OCI-LY3 (cell line): Measurements from ENCODE around the gene CEMIP2.

Source experiments
- H2AFZ ChIP-seq: fragments of 200-600, 300-600 bp; shearing (Covaris generic); 2 replicates; pipeline ENCODE4 v1.6.0; 2014; ENCODE audit warnings: antibody characterized with exemption, low read depth, low read length
- H3K27ac ChIP-seq: fragments of 200-600, 300-600 bp; sonication (generic); 2 replicates; pipeline ENCODE4 v1.5.1; 2014; ENCODE audit warnings: mild to moderate bottlenecking, low read length, moderate library complexity, mixed read lengths
- H3K27me3 ChIP-seq: fragments of 200-600, 300-600 bp; sonication (generic); 2 replicates; pipeline ENCODE4 v1.6.1; 2014; ENCODE audit warnings: low read depth, low read length, mixed read lengths
- H3K36me3 ChIP-seq: fragments of 200-600, 300-600 bp; sonication (generic); replicated peaks from 2 replicates; pipeline ENCODE3; 2014; ENCODE audit warnings: low read depth, low read length, mixed read lengths
- H3K4me1 ChIP-seq: fragments of 300-600, 200-600 bp; sonication (generic); 2 replicates; pipeline ENCODE4 v1.6.1; 2014; ENCODE audit warnings: low read length, mixed read lengths
- H3K4me2 ChIP-seq: fragments of 200-600, 300-600 bp; sonication (generic); 2 replicates; pipeline ENCODE4 v1.6.1; 2014; ENCODE audit warnings: low read length, mixed read lengths
- H3K4me3 ChIP-seq: fragments of 300-600, 200-600 bp; sonication (generic); 2 replicates; pipeline ENCODE4 v1.5.1; 2014; ENCODE audit warnings: antibody characterized with exemption, mild to moderate bottlenecking, low read length, moderate library complexity
- H3K79me2 ChIP-seq: fragments of 300-600, 200-600 bp; shearing (Covaris generic); 2 replicates; pipeline ENCODE4 v1.6.1; 2014; ENCODE audit warnings: mild to moderate bottlenecking, low read length, mixed read lengths
- H3K9ac ChIP-seq: fragments of 300-600, 200-600 bp; shearing (Covaris generic); 2 replicates; pipeline ENCODE4 v1.6.0; 2014; ENCODE audit warnings: mild to moderate bottlenecking, low read length, moderate library complexity
- H3K9me3 ChIP-seq: fragments of 200-600, 300-600 bp; shearing (Covaris generic); 2 replicates; pipeline ENCODE4 v1.6.1; 2014; ENCODE audit warnings: low read length, mixed read lengths; ENCODE audit not compliant: insufficient read depth
- H4K20me1 ChIP-seq: fragments of 200-600, 300-600 bp; sonication (generic); 2 replicates; pipeline ENCODE4 v1.6.1; 2016; ENCODE audit warnings: low read length, mixed read lengths; ENCODE audit not compliant: insufficient read depth
- CTCF ChIP-seq: fragments of 200-600, 300-600 bp; sonication (generic); IDR thresholded peaks from 2 replicates; pipeline ENCODE4 v1.5.1; 2014; ENCODE audit warnings: antibody characterized with exemption, low read length, low read depth
- EZH2phosphoT487 ChIP-seq: fragments of 200-600 bp; shearing (Covaris generic); IDR thresholded peaks from 2 replicates; pipeline ENCODE4 v1.6.1; 2018; ENCODE audit warnings: antibody characterized with exemption, mixed run types, low read depth

Gene CEMIP2

DNA sequence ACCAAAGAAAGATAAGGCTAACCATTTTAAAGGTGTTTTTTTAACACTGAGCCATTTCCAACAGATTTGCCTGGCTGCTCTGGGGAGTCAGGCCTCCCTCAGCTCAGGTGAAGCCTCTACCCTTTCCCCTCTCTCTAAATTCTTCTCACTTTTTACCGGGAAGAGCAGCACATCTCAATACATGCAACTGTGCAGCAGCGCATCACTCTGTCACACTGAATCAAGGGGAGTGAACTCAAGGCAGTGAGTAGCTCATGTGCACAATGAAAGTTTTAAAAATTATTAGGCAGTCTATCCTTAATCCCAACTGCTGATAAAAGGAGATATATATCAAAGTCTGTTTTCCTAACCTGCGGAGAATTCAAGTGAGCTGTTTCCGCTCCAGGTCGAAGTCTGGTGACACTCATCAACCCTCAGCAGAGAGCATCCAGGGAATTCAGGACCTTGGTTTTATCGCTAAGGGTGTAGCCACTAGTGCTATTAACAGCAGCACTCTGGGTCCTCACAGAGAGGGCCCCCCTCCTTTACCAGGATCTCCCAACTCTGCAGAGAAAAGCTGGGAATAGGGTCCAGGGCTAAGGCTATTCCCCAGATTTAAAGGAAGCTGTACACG is 1.0 kb downstream of the CEMIP2 start:
- no peak overlapping the region for H3K27ac ChIP-seq
- H3K4me1 ChIP-seq = peaks cover 17% of the 10 kb centered on the region
- no peak overlapping the region for H2AFZ ChIP-seq
- no peaks in the 10 kb centered on the region for H3K79me2 ChIP-seq
- peaks cover 42% of the 10 kb centered on the region for H3K27me3 ChIP-seq
- peak overlapping the region; percentile 83 for H3K4me2 ChIP-seq
- TF ChIP-seq EZH2phosphoT487 (no peak), CTCF (no peak)
- H4K20me1 ChIP-seq = no peaks in the 10 kb centered on the region
- no peak overlapping the region for H3K9ac ChIP-seq
- H3K9me3 ChIP-seq = no peaks in the 10 kb centered on the region
- peak overlapping the region; percentile 93 for H3K4me3 ChIP-seq
- no peaks in the 10 kb centered on the region for H3K36me3 ChIP-seq

GRCh38 chr9:71766663-71767062 is 1.6 kb downstream of the CEMIP2 start:
- H3K4me1 ChIP-seq = peaks cover 17% of the 10 kb centered on the region
- no peak overlapping the region for H2AFZ ChIP-seq
- TF ChIP-seq EZH2phosphoT487 = no peak
- H4K20me1 ChIP-seq = no peaks in the 10 kb centered on the region
- H3K36me3 ChIP-seq = no peaks in the 10 kb centered on the region
- no peak overlapping the region for H3K27ac ChIP-seq
- H3K27me3 ChIP-seq = peaks cover 42% of the 10 kb centered on the region
- H3K4me2 ChIP-seq = peak overlapping the region; percentile 83
- peak overlapping the region; percentile 4; the same call in 1 of the 2 replicates for H3K4me3 ChIP-seq
- H3K9ac ChIP-seq = no peak overlapping the region
- no peaks in the 10 kb centered on the region for H3K79me2 ChIP-seq
- H3K9me3 ChIP-seq = no peaks in the 10 kb centered on the region

GRCh38 chr9:71765693-71766092 is 2.6 kb downstream of the CEMIP2 start:
- no peak overlapping the region for H3K4me3 ChIP-seq
- H3K9me3 ChIP-seq = no peaks in the 10 kb centered on the region
- peaks cover 17% of the 10 kb centered on the region for H3K4me1 ChIP-seq
- TF ChIP-seq EZH2phosphoT487 (no peak), CTCF (no peak)
- H3K4me2 ChIP-seq = no peak overlapping the region
- H3K36me3 ChIP-seq = no peaks in the 10 kb centered on the region
- no peaks in the 10 kb centered on the region for H4K20me1 ChIP-seq
- H3K9ac ChIP-seq = no peak overlapping the region
- H3K79me2 ChIP-seq = no peaks in the 10 kb centered on the region
- H3K27ac ChIP-seq = no peak overlapping the region
- no peak overlapping the region for H2AFZ ChIP-seq
- peaks cover 42% of the 10 kb centered on the region for H3K27me3 ChIP-seq

- H3K36me3 ChIP-seq = no peaks in the 10 kb centered on the region
- no peak overlapping the region for H2AFZ ChIP-seq
- H3K9me3 ChIP-seq = no peaks in the 10 kb centered on the region
- no peak for TF ChIP-seq CTCF
- peaks cover 38% of the 10 kb centered on the region for H3K27me3 ChIP-seq
- no peaks in the 10 kb centered on the region for H3K79me2 ChIP-seq
- H3K4me1 ChIP-seq = peaks cover 17% of the 10 kb centered on the region
- H3K4me3 ChIP-seq = no peak overlapping the region
- no peak overlapping the region for H3K27ac ChIP-seq
- no peaks in the 10 kb centered on the region for H4K20me1 ChIP-seq
- H3K4me2 ChIP-seq = no peak overlapping the region
- no peak overlapping the region for H3K9ac ChIP-seq
Measured at GRCh38 chr9:71764891-71765290, 3.4 kb downstream of the CEMIP2 start.
